HCT116 (cell line): Measurements from ENCODE around the gene MFN1.

ENCODE experiments used
- EZH2phosphoT487 ChIP-seq: fragments of 200-600 bp; IDR thresholded peaks from 2 replicates; pipeline ENCODE4 v1.6.1; 2018; ENCODE audit warnings: antibody characterized with exemption, borderline replicate concordance
- POLR2AphosphoS5 ChIP-seq: IDR thresholded peaks from 2 replicates; pipeline ENCODE4 v1.6.1; 2011; ENCODE audit warnings: mild to moderate bottlenecking, low read depth, low read length, moderate library complexity

GRCh38 chr3:179324270-179324754 lies 23.2 kb upstream of the MFN1 start:
- TF ChIP-seq POLR2AphosphoS5 (no peak), EZH2phosphoT487 (no peak)
